Stimulated activated memory B cell treated with anti-CD40 and anti-IgM and Interleukin-4, amounts not matched to agents 10 μg/mL and 1 μg/mL and 100 μg/mL, for 72 hours (primary cell): Measurements from ENCODE around the gene MDN1.
"Not testable (repeated sequence)": the region's sequence is repeated elsewhere in the genome, so short reads cannot be mapped to it uniquely, and the experiment has no call there.

Source experiments
- ATAC-seq: fragments of 150-1000 bp; cut with Tn5 transposase; 2 replicates; pipeline ENCODE4 v1.10.0; 2021
- H3K27ac Mint-ChIP-seq: one replicate; pipeline ENCODE4 v1.8.0; 2022; ENCODE audit warnings: mild to moderate bottlenecking, mixed read lengths
- H3K27me3 Mint-ChIP-seq: one replicate; pipeline ENCODE4 v1.8.0; 2022; ENCODE audit warnings: mixed read lengths
- H3K36me3 Mint-ChIP-seq: one replicate; pipeline ENCODE4 v1.8.0; 2022; ENCODE audit warnings: mixed read lengths
- H3K4me1 Mint-ChIP-seq: one replicate; pipeline ENCODE4 v1.8.0; 2022; ENCODE audit warnings: mixed read lengths
- H3K4me3 Mint-ChIP-seq: one replicate; pipeline ENCODE4 v1.8.0; 2022; ENCODE audit warnings: mild to moderate bottlenecking, moderate library complexity, mixed read lengths
- H3K9me3 Mint-ChIP-seq: one replicate; pipeline ENCODE4 v1.8.0; 2022; ENCODE audit warnings: mixed read lengths

MDN1 gene

DNA sequence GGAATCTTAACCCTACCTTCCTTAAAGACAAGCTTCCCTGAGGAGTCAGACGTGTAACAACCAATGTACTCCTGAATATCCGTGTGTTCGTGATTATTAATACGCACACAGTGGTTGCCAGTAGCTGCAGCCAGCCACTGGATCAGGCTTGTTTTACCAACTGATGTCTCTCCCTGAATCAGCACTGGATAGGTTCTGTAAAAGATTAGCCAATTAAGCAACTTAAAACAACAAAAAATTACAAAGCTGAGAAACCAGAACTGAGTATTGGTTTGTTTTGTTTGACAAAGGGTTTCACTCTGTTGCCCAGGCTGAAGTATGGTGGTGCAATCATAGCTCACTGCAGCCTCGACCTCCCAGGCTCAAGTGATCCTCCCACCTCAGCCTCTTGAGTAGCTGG is 69.3 kb downstream of the MDN1 start:
- ATAC-seq: no peak
- H3K36me3 Mint-ChIP-seq: peaks cover 71% of the 10 kb centered on the region
- H3K27ac Mint-ChIP-seq: no peak overlapping the region
- H3K9me3 Mint-ChIP-seq: no peaks in the 10 kb centered on the region
- no peak overlapping the region for H3K4me3 Mint-ChIP-seq
- H3K27me3 Mint-ChIP-seq: no peaks in the 10 kb centered on the region
- H3K4me1 Mint-ChIP-seq: no peaks in the 10 kb centered on the region

DNA sequence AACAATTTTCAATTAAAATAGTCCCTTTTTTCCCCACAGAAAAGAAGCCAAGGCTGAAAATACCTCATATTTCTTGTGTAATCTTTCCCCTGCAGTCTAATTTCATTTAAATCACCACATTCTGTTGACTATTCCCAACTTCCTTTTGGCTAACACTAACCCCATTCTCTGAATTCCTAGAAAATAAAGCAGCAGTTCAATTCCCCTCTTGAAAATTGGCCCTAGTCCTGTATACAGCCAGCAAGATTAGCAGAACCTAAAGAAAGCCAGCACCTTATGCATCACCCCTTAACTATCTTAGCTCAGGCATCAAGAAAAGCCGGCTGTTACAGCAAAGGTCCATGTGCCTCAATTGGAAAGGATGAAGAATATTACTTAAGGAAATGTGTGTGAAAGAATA is 69.7 kb downstream of the MDN1 start:
- H3K4me1 Mint-ChIP-seq: no peaks in the 10 kb centered on the region
- H3K27ac Mint-ChIP-seq: no peak overlapping the region
- peaks cover 72% of the 10 kb centered on the region for H3K36me3 Mint-ChIP-seq
- no peaks in the 10 kb centered on the region for H3K27me3 Mint-ChIP-seq
- no peak overlapping the region for H3K4me3 Mint-ChIP-seq
- no peaks in the 10 kb centered on the region for H3K9me3 Mint-ChIP-seq
- no peak for ATAC-seq

GRCh38 chr6:89745716-89746115 is 73.9 kb downstream of the MDN1 start:
- Mint-ChIP-seq H3K9me3 (no peaks in the 10 kb centered on the region), H3K4me1 (no peaks in the 10 kb centered on the region), H3K27me3 (no peaks in the 10 kb centered on the region), H3K36me3 (peaks cover 69% of the 10 kb centered on the region), H3K4me3 (no peak overlapping the region), H3K27ac (no peak overlapping the region)
- no peak for ATAC-seq

GRCh38 chr6:89745096-89745495 is 74.5 kb downstream of the MDN1 start:
- no peak for ATAC-seq
- H3K36me3 Mint-ChIP-seq: peaks cover 73% of the 10 kb centered on the region
- no peak overlapping the region for H3K4me3 Mint-ChIP-seq
- H3K9me3 Mint-ChIP-seq: no peaks in the 10 kb centered on the region
- no peaks in the 10 kb centered on the region for H3K27me3 Mint-ChIP-seq
- no peak overlapping the region for H3K27ac Mint-ChIP-seq
- no peaks in the 10 kb centered on the region for H3K4me1 Mint-ChIP-seq

GRCh38 chr6:89736893-89737292 is 82.7 kb downstream of the MDN1 start:
- Mint-ChIP-seq H3K4me3 (no peak overlapping the region), H3K36me3 (peaks cover 60% of the 10 kb centered on the region), H3K27ac (no peak overlapping the region), H3K4me1 (no peaks in the 10 kb centered on the region), H3K27me3 (no peaks in the 10 kb centered on the region), H3K9me3 (no peaks in the 10 kb centered on the region)
- no peak for ATAC-seq

DNA sequence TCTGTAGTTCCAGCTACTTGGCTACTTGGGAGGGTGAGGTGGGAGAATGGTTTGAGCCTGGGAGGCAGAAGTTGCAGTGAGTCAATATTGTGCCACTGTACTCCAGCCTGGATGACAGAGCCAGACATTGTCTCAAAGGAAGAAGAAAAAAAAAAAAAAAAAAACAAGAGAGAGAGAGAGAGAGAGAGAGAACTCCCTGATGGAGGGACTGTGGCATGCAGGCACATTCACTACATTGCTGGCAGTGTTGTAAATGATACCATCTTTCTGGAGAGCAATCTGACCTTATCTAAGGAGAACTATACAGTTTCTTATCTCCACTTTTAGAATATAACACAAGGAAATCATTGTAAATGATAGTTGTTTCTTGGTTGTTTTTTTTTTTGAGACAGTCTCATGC is 85.1 kb downstream of the MDN1 start:
- Mint-ChIP-seq H3K27me3 (no peaks in the 10 kb centered on the region), H3K9me3 (no peaks in the 10 kb centered on the region), H3K27ac (no peak overlapping the region), H3K4me3 (no peak overlapping the region), H3K36me3 (peaks cover 64% of the 10 kb centered on the region), H3K4me1 (no peaks in the 10 kb centered on the region)
- ATAC-seq: no peak

DNA sequence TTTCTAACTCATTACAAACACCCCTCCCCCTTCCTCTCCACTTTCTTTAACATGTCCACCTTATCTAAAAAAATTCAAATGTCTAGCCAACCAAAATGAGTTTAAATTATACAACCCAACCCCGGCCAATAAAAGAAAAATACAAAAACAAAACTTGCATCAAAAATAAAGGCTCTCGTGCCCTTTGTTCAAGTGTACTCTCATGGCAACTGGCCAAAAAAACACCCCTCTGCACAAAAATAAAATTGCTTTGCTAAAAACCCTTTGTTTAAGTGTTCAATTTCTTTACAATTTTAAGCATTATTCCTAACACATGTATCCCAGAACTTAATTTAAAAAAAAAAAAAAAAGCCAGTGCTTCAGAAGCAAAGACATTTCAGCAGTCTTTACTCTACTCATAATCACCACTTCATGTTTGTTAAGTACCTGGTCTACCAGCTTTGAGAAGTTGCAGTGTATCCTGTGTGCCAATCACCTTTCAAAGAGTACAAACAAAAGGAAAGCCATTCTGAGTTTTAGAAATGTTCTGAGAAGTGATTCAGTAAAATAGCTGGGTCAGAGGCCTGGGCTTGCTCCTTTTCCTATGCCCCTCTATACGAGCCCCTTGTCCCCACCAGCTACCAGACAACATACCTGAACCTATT is 87.5 kb downstream of the MDN1 start:
- Mint-ChIP-seq H3K36me3 (peaks cover 69% of the 10 kb centered on the region), H3K4me3 (no peak overlapping the region), H3K27ac (no peak overlapping the region), H3K4me1 (no peaks in the 10 kb centered on the region), H3K27me3 (no peaks in the 10 kb centered on the region), H3K9me3 (no peaks in the 10 kb centered on the region)
- no peak for ATAC-seq

- H3K4me1 Mint-ChIP-seq, H3K27ac Mint-ChIP-seq: not testable (repeated sequence)
- H3K36me3 Mint-ChIP-seq: peaks cover 76% of the 10 kb centered on the region
Observed at GRCh38 chr6:89731262-89731661, 88.3 kb downstream of the MDN1 start.

DNA sequence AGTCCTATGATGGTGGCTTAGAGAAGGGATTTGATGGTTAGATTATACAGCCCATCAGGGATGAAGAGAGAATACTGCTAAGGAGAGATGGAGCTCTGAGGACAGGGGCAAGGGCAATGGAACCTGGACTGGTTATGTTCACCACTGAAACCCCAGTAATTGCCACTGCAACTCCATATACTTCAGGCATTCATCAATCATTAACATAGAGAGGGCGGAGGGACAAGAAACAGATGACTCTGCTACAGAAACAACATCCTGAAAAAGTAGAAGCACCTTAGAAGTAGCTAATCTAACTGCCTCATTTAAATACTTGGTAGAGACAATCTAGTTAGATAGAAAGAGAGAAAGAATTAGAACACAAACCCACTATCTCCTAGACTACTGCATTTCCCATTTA is 89.8 kb downstream of the MDN1 start:
- H3K4me3 Mint-ChIP-seq: no peak overlapping the region
- H3K27me3 Mint-ChIP-seq: no peaks in the 10 kb centered on the region
- H3K9me3 Mint-ChIP-seq: no peaks in the 10 kb centered on the region
- peaks cover 80% of the 10 kb centered on the region for H3K36me3 Mint-ChIP-seq
- H3K4me1 Mint-ChIP-seq: no peaks in the 10 kb centered on the region
- H3K27ac Mint-ChIP-seq: no peak overlapping the region
- no peak for ATAC-seq

More at GRCh38 chr6:89731262-89731661, 88.3 kb downstream of the MDN1 start:
- H3K27me3 Mint-ChIP-seq, H3K4me3 Mint-ChIP-seq, H3K9me3 Mint-ChIP-seq, ATAC-seq: not testable (repeated sequence)

- ATAC-seq: no peak
- no peak overlapping the region for H3K4me3 Mint-ChIP-seq
- no peak overlapping the region for H3K27ac Mint-ChIP-seq
- H3K36me3 Mint-ChIP-seq: peaks cover 83% of the 10 kb centered on the region
- no peaks in the 10 kb centered on the region for H3K4me1 Mint-ChIP-seq
- H3K9me3 Mint-ChIP-seq: no peaks in the 10 kb centered on the region
- H3K27me3 Mint-ChIP-seq: no peaks in the 10 kb centered on the region
Observed at GRCh38 chr6:89727501-89727900, 92.1 kb downstream of the MDN1 start.

- H3K4me1 Mint-ChIP-seq: no peaks in the 10 kb centered on the region
- no peaks in the 10 kb centered on the region for H3K27me3 Mint-ChIP-seq
- H3K36me3 Mint-ChIP-seq: peaks cover 71% of the 10 kb centered on the region
- no peak overlapping the region for H3K27ac Mint-ChIP-seq
- ATAC-seq: no peak
- no peaks in the 10 kb centered on the region for H3K9me3 Mint-ChIP-seq
- H3K4me3 Mint-ChIP-seq: no peak overlapping the region
Observed at GRCh38 chr6:89724981-89725380, 94.6 kb downstream of the MDN1 start.

DNA sequence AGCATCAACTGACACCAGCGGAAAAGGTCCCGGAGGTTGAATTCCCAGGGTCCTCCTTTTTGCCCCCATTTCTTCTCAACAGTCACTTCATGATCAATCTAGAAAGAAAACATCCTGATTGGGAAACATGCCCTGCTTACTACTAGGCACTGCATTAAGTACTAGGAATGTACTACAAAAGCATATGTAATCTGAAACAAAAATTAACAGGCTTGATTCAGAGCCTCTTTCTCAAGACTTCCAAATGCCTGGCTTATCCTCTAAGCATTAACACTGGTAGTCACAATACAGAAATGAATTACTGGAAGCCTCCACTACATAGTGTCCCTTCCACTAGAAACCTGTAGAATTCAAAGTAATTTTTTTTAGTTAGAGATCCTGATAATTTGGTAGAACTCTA is 96.5 kb downstream of the MDN1 start:
- Mint-ChIP-seq H3K27ac (no peak overlapping the region), H3K4me1 (no peaks in the 10 kb centered on the region), H3K27me3 (no peaks in the 10 kb centered on the region), H3K36me3 (peaks cover 63% of the 10 kb centered on the region), H3K4me3 (no peak overlapping the region), H3K9me3 (no peaks in the 10 kb centered on the region)
- ATAC-seq: no peak

DNA sequence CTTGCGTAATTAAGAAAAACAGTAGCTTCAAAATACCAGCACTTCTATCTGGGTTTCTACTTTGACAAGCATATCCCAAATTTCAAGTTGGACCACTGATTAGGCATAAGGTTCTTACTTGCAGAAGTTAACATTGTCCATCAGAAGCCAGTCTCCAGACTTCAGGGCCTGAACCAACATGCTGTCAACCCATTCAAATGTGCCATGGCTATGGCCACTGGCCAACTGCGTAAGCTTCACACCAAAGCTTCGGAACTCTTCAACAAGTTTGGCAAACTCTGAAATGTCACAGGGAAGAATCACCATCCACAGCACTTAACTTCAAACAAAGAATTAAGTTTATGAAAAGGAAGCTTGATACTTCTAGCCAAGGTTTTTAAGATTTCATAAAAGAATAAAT is 103.1 kb downstream of the MDN1 start:
- no peak for ATAC-seq
- Mint-ChIP-seq H3K27me3 (no peaks in the 10 kb centered on the region), H3K4me3 (no peak overlapping the region), H3K27ac (no peak overlapping the region), H3K36me3 (peaks cover 60% of the 10 kb centered on the region), H3K4me1 (no peaks in the 10 kb centered on the region), H3K9me3 (no peaks in the 10 kb centered on the region)

GRCh38 chr6:89711801-89712200 is 107.8 kb downstream of the MDN1 start:
- Mint-ChIP-seq H3K36me3 (peaks cover 74% of the 10 kb centered on the region), H3K27me3 (no peaks in the 10 kb centered on the region)

GRCh38 chr6:89708316-89708715 is 111.3 kb downstream of the MDN1 start:
- Mint-ChIP-seq H3K27me3 (no peaks in the 10 kb centered on the region), H3K27ac (no peak overlapping the region), H3K9me3 (no peaks in the 10 kb centered on the region), H3K36me3 (peaks cover 80% of the 10 kb centered on the region), H3K4me3 (no peak overlapping the region), H3K4me1 (no peaks in the 10 kb centered on the region)
- no peak for ATAC-seq

More at GRCh38 chr6:89711801-89712200, 107.8 kb downstream of the MDN1 start:
- H3K4me1 Mint-ChIP-seq: no peaks in the 10 kb centered on the region
- H3K4me3 Mint-ChIP-seq: no peak overlapping the region
- no peak for ATAC-seq
- H3K9me3 Mint-ChIP-seq: no peaks in the 10 kb centered on the region
- no peak overlapping the region for H3K27ac Mint-ChIP-seq

- Mint-ChIP-seq H3K27ac (no peak overlapping the region), H3K27me3 (no peaks in the 10 kb centered on the region), H3K9me3 (no peaks in the 10 kb centered on the region), H3K36me3 (peaks cover 80% of the 10 kb centered on the region), H3K4me1 (no peaks in the 10 kb centered on the region), H3K4me3 (no peak overlapping the region)
- ATAC-seq: no peak
Observed at GRCh38 chr6:89707766-89708165, 111.8 kb downstream of the MDN1 start.

- Mint-ChIP-seq H3K27me3 (no peaks in the 10 kb centered on the region), H3K4me1 (no peaks in the 10 kb centered on the region), H3K36me3 (peaks cover 83% of the 10 kb centered on the region), H3K27ac (no peak overlapping the region), H3K4me3 (no peak overlapping the region), H3K9me3 (no peaks in the 10 kb centered on the region)
- no peak for ATAC-seq
Observed at GRCh38 chr6:89706121-89706520, 113.5 kb downstream of the MDN1 start.
